ENCODE measurements around the gene NR2C2. TPM values are rescaled to one million over a fixed set of nuclear protein-coding genes. Genes with fewer than 3 reads are reported as not detected.

The NR2C2 gene
- polyA plus RNA-seq, 3 donors, result 36.4 to 41.0 (median 39.3) TPM

DNA sequence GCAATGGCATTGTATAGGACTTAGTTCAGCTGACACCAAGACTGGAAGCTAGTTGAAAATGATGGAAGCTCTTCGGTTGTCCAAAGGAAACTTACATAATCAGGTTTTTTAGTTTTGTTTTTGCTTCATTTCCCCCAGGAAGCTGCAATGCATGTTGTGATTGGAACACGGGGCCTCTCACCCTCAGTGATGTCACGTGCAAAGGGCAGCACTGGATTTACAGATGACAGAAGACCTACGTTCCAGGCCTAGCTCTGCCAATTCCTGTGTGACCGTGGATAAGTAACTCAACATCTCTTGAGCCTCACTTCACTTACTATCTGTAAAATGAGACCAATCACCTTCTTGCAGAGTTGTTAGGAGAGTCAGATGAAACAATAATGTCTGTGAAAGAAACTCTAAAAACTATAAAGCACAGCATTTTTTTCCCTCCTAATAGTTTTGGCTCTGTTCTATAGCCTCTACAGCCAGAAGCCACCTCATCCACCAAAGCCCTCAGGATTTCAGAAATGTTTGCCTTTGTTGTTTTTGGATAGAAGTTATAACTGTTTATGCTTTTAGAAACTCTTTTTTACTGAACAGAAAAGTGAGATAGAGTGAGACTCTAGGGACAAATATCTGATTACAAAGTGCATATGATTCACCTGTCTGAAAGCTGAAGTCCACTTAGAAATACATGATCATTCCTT is 146.9 kb downstream of the NR2C2 start:
- DNase-seq (ENCODE audit: low read depth in 3 of 3, low spot score in 2 of 3), result no peak

DNA sequence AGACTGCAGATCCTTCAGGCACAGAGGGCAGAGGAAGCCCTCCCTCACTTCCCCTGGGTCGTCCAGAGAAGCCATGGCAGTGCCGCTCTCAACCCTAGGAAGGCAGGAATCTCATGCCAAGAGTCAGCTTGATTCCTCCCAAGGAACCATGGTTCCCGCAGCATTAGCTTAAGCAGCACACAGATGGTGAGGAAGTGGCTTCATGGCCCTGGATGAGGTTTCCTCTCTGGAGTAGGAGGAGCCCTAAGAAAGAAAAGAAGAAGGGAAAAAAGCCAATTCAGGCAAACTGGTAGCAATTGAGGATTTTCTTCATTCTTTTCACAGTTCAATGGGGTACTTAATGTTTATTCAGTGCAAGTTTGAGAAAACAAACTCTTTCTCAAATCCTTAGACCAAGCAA is 148.7 kb downstream of the NR2C2 start:
- no peak for DNase-seq (ENCODE audit: low read depth in 3 of 3, low spot score in 2 of 3)

DNA sequence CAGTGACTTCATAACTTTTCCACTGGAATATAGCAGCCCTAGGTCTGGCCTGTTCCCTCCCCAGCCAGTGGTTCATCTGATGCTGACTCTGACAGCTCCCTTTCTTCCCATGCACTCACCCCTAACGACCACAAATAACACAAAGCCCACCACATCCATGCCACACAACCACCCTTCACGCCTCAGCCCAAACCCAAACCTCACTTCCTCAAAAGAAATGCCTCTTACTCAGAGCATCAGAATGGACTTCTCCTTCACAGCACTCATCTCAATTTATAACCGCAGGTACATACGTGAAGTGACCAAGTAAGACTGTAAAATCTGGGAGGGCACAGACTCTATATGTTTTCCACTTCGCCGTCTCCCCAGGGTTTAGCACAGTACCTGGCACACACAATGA is 150.5 kb downstream of the NR2C2 start:
- DNase-seq (ENCODE audit: low read depth in 3 of 3, low spot score in 2 of 3), result no peak

Other genes with a start within 250 kb of the NR2C2 start
- 10 to 100 TPM; 22.7 to 27.0 (median 23.6) TPM for gene FGD5, start 128.6 kb upstream of the NR2C2 start, polyA plus RNA-seq (ENCODE audit: insufficient read length in 3 of 3)
- 10 to 100 TPM; 54.9 to 59.8 (median 55.9) TPM for gene MRPS25, start 117.7 kb downstream of the NR2C2 start, polyA plus RNA-seq (ENCODE audit: insufficient read length in 3 of 3)
- gene RBSN, start 151.6 kb downstream of the NR2C2 start, polyA plus RNA-seq (ENCODE audit: insufficient read length in 3 of 3), result 10 to 100 TPM; 22.3 to 22.8 (median 22.7) TPM

All from right renal cortex interstitium (tissue), 3 donors.